GM19023 (cell line): Measurements from ENCODE around the gene RGS7BP.

Experiments
- ATAC-seq: cut with Tn5 transposase; IDR thresholded peaks from one replicate; pipeline ENCODE4 v1.9.1; 2021; ENCODE audit warnings: mild to moderate bottlenecking, moderate library complexity; ENCODE audit not compliant: unreplicated experiment

RGS7BP gene

DNA sequence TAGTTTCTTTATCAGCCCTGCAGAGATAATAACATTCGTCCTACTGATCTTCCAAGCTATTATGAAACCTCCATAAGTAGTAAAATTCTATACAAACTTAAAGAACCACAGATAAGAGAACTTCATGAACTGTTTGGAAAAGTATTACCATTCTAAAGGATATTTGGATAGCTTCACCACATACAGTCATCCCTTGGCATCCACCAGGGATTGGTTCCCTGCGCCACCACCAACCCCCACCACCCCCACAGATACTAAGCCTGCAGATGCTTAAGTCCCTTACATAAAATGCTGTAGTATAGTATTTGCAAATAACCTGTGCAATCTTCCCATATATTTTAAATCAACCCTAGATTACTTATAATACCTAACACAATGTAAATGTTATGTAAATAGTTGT is 123.1 kb downstream of the RGS7BP start:
- ATAC-seq = no peak

DNA sequence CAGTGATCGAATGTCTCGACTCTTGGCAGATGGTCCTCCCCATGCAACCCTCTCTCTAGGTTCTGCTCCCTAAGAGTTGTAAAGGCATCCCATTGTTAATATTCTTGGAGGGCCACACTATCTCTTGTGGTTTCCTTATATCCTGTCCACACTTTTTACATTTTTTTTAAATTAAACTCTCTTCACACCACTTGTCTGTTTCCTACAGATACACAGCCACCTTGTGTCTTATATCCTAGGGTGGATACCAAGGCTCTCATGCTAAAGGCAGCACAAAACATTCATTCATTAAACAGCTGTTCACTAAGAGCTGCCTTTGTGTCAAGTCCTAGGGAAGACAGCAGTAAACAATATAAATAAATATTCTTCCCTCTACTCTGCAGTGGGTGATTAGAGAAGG is 124.0 kb downstream of the RGS7BP start:
- no peak for ATAC-seq

DNA sequence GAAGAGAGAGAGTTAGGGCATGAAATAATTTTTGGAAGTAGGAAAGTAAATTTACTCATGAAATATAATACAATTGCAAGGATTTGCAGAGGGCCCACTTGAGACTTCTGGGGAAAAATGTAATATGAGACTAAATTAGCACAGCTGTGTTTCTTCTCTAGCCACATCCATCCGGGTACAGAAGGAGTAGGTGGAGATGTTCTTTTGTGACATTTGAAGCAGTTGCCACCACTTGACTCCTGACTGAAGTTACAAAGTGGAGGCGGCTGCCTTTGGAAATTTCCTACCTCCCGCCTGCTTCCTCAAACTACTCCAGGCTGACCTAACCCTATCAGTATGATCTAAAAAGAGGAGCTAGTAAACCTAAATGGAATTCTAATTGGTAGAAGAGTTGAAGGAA is 126.4 kb downstream of the RGS7BP start:
- no peak for ATAC-seq

DNA sequence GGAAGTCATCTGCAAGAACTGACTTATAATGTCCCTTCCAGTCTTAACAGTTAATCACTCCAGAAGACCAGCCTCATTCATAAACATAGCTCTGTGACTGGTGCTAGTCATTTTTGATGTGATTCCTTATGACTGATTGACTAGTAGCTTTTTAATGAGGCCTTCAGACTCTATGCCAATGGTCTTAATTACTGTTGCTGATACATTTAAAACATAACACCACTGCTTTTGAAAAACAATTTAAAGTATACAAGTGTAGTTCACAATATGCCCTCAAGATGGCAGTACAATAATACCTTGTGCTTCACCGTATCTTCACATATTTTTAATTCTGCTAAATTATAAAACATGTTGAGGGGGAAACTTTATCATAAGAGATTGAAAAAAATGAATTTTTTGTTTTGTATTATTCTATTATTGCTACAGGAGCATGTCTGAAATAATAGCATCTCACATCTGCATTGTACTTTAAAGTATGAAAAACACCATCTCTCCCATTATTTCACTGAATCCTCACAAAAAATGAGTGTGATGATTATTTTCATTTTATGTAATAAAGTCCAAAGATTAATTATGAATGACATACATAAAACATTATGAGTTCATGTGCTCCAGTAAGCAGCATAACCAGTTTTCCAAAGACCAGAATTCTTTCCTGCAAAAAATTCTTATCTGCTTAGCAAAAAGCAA is 129.3 kb downstream of the RGS7BP start:
- ATAC-seq = no peak

DNA sequence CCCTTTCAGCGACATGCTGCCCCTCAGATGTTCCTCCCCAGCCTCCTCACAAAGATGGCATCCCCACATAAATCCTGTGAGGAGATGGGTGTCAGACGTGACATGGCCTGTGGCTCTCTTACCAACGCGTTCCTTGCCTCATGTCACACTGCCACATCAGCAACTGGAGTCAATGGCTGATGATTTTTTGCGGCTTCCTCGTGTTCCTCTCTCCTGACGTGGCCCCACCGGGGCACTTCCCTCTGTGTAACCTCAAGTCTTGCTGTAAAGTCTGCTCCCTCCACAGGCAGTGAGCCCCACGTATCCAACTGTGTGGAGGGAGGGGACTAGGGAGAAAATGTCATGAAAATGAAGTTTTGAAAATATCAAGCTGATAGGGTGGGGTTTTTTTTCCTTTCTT is 131.3 kb downstream of the RGS7BP start:
- ATAC-seq = no peak

DNA sequence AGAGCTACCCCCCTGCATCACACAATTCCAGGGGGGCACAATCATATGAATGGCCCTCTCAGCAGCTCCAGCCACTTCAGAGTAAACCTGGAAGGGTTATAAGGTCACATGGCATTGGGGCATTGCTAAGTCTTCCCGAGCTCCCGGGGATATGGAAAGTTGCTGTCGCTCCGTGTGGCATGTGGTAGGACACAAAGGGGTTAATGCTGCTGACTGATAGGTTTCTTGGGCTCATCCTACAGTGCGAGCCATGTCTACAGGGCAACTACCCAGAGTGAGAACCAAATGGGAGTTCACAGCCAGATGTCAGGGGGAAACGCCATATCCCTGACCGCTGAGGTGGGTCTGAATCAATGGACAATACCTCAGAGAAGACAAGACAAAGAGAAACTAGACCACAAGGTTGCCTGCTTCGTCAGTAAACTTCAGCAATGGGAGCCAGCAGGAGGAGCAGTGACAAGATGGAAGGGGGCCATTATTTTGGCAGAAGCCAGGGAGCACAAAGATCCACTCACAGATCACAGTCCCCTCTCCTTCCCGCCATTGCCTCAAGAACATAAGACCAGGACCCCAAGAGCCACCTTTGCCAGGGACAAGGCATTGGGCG is 132.1 kb downstream of the RGS7BP start:
- ATAC-seq = no peak

DNA sequence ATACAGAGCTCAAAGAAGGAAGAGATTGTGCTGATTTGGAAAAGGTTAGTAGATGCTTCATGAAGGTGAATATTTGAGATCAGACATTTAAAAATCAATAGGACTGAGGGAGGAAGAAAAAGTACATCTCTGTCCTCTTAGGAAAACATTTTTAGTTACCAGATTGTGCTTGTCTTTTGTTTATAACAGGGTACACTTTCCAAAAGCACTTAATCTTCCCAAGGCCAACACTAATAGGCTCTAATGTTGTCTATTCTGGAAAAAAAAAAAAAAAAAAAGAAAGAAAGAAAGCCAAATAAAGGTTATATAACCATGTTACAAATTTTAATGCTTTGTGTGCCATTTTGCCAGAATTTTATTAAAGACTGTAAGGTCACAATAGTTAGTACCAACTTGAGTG is 139.0 kb downstream of the RGS7BP start:
- ATAC-seq = no peak

DNA sequence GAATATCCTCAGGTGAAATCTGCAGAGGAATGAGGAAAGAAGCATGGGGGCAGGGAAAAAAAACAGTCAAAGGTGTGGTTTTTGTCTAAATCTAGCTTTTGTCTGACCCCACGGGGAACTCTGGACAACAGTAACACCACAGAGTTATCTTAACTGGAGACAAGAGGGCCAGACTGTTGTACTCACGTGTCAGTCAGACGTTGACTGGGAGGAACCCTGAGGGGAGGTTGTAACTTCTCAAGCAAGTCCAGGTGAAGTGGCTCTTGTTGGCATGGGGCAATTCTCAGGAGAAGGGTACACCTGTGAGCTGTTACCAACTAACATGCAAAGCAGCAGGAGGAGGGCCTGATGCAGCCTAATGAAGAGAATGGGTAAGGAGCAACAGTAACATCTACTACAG is 140.4 kb downstream of the RGS7BP start:
- ATAC-seq = no peak

DNA sequence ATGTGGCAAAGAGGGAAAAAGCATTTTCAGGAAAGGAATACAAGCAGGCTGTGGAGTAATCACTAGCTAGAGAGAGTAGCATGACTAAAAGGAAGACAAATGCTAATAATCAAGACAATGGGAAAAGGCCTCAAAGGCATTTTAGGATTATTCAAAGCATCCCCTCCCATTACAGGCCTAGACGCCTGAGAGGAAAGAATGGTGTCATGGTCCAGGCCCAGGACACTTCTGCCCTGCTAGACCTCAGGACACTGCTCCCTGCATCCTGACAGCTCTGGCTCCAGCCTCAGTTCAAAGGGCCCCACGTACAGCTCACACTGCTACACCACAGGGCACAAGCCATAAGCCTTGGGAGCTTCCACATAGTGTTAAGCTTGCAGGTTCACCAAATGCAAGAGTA is 143.7 kb downstream of the RGS7BP start:
- no peak for ATAC-seq

DNA sequence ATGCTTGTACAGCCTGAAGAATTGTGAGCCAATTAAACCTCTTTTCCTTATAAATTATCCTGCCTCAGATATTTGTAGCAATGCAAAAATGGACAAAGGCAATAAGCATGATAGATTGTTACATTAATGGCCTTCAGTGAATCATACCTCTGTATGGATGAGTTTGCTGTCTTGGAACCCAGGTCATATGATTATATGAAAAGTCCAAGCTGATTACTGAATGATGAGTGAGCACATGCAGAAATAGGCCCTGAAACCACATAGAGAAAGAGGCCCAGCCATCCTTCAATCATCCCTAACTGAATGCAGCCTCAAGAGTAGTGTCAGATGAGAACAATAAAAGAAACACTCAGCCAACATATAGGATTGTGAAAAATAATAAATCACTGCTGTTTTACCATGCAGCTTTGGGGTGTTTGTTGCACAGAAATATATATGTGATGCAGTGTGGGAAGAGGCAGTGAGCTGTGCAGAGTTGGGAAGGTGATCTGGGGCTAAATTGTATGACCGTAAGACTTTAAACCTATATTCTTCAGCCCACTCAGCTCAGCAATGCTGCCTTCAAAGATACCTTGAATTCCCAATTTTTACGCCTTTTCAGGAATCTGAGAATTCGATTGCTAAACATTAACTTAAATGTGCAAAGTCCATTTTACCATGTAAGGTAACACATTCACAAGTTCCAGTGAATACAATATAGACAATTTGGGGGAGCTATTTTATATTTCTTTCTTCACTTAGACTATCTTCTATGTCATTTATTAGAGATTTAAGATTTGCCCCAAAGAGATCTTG is 148.1 kb downstream of the RGS7BP start:
- ATAC-seq = no peak

DNA sequence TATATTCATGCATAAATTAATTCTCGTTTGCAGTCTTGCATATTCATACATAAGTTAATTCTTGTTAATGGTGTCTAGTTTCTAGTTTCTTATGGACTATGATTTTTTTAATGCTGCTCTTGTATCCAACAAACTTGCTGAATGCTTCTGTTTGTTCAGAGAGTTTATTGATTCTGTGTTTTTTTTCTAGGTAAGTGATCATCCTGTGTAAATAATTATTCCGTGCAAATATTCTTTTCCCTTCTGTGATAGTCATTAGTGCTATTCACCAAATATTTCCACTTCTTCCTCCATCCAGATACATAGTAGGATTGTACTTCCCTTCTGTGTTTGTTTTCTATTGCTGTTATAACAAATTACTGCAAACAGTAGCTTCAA is 148.7 kb downstream of the RGS7BP start:
- ATAC-seq = no peak

DNA sequence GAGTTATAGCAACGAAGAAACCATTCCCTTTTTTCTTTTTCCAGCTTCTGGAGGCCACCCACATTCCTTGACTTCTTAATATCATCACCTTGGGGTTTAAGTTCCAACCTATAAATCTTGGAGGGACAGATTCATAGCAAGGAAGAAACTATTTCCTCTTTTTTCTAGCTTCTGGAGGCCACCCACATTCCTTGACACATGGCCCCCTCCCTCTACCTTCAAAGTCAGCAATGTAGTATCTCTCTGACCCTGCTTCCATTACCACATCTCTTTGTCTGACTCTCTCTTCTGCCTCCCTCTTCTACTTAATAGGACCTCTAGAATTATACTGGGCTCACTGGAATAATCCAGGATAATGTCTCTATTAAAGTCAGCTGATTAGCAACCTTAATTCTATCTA is 149.8 kb downstream of the RGS7BP start:
- ATAC-seq = no peak

DNA sequence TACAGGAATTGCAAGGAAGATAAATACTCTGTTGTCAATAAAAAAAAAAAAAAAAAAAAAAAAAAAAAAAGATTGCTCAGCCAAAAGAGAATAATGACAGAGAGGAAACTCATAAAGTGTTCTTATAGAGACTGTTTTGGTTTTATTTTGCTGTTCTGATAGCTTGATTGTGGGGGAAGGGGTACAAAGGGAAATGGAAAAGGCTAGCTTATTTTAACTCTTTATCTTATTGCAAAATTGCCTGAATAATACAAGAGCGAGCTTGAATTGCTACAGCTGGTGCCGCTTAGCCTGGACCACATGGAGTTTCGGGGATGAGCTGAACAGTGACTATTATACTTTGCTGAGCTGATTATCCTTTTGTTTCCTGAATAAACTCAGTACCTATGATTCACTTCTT is 153.5 kb downstream of the RGS7BP start:
- no peak for ATAC-seq
